Stimulated activated CD4-positive, alpha-beta T cell treated with anti-CD3 and anti-CD28 coated beads, Interleukin-12 subunit alpha, Interleukin-12 subunit beta, amount 100 ng/mL, for 48 hours (primary cell): ENCODE measurements around the gene GTPBP4.

Experiments used
- DNase-seq, 3 donors: peaks; one replicate each; pipeline ENCODE4 v3.0.0-alpha.2; 2020; ENCODE audit warnings: low read depth in 2 of 3, low spot score in 1 of 3

GTPBP4 gene

DNA sequence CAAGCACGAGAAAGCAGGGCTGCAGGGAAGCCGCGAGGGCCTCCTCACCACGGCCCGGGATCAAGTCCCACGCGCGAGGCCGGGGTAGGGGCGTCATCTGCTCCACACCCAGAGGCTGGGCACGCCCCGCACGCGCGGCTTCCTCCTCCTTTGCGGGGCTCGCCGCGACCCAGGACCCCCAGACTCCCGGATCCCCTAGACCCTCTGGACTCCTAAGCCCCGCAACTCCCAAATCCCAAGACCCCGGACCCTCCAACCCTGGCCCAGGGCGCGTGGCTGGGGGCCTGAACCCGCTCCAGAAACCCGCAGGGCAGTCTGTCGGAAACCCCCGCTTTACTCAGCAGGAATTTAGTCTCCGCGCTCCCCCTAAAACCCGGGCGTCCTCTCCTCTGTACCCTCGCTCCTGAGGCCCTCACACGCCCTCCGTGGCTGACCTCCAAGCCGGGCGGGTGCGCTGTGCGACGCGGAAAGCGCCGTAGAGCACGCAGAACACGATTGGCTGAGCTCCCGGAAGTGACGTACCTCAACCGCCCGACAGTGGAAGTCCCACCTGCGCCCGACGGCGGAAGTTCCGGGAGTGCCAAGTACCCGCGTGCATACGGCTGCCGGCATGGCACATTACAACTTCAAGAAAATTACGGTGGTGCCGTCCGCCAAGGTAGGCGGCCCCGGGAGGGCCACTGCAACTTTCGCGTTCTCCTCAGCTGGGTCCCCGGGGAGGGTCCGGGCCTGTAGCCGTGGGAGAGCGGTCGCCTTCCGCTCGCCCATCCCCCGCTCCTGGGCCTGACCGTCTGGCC is at the start of gene GTPBP4:
Gene GTPBP4, plus strand, starts transcription at position 565 of the 797 bp plus-strand sequence. Its CDS starts 46 bp downstream, at position 611.
- DNase-seq, result peak; percentile 93 to 97 (median 96)

DNA sequence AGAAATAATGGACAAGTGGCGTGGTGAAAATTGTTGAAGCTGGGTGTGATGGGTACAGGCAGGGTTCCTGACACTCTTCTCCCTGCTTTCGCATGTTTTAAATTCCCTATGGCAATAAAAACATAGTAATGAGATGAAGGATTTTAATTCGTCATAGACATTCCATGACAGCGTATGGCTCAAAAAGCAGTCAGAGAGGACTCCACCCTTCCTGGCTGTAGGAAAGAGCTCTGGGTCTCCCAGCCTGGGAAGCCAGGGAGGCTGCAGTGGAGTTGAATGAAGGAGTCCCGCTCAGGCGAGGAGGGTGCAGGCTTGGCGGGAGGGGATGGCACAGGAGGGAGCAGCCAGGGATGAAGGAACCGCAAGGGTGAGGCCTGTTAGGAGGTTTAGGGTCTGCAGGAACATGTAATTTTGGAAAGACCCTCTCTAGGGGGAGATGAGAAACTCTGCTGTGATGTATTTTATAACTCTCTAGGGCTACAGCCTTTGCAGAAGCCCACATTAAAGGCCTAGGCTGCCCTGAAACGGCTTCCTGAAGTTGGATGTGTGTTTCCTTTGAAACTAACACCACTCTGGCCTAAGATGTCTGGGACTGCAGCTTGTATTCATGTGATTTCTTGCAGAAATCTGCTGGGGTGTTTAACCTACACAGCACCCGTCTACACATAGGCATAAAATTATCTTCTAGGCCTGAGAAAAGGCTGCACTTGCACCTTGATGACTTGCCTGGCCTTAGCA is 49.1 kb upstream of the GTPBP4 start:
- no peak for DNase-seq

DNA sequence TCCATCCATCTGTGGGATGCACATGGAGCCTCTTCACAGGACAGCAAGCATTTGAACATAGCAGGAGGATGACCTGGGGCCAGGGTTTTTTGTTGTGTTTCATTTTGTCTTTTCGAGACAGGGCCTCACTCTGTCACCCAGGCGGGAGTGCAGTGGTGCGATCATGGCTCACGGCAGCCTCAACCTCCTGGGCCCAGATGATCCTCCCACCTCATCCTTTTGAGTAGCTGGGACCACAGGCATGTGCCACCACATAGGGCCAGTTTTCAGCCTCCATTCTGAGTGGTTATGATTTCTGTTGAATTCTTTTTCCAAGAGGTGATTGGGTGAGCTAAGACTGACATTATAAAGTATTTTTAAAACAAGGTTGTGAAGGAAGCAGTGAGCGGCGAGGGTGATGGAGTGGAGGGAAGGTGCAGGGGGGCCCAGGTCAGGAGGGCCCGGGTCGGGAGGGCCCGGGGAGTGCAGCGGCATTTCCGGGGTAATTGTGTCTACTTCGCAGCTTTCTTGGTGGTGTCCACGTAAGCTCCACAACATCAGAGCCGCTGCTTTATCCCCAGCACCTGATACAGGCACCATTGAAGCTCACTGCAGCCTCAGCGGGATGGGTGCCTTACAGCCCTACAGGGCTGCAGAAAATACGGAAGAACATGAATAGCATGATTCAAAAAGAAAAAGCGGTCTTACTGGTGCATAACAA is 44.8 kb upstream of the GTPBP4 start:
- DNase-seq, result no peak

DNA sequence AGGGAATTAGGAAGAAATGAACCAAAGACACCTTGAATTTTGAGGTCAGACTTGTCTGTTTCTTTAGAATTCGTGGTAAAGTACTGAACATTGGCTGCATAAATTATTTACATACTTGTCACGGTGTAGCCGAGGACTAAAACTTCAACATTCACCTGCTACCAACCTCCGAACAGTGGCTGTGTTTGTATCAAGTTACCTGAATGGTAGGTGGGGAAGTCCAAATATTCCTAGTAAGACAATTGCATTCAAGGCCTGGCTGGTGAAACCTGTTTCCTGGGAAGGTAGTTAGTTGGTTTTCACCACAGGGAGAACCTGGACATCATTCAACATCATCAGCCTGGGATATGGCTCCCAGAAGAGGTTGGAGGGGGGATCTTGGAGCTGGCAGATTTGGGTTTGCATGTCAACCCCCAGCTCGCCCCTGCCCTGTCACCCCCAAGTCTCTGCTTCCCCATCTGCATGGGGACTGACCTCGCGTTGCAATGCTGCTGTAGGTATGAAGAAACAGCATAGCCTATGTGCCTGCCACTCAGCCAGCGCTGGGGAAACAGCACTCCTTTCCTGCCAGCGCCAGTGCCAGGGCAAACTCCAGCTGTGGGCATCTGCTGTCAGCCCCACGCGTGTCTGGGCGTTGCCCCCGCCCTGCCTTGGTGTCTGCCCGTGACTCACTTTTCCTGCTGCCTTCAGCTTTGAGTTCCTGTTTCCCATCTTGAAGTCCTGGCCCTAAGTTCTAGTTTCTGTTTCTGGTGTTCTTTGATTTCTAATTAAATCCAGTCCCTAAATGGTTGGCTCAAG is 44.0 kb upstream of the GTPBP4 start:
- peak in 1 of 3 donors; percentile 9 for DNase-seq

DNA sequence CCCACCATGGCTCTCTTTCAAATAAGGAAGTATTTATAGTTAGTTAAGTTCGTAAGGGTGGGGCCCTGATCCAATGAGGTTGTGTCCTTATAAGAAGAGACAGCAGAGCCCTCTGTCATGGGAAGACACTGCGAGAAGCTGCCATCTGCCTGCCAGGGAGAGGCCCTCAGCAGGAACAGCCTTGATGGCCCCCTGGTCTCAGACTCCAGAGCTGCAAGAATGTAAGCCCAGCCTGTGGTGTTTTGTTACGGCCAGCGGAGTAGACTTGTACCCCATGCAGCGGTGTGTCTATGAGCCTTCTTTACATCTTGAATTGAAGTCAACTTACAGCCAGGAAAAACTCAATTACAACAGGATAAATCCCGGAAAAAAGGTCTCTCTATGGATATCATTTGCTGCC is 42.5 kb upstream of the GTPBP4 start:
- DNase-seq, result no peak

DNA sequence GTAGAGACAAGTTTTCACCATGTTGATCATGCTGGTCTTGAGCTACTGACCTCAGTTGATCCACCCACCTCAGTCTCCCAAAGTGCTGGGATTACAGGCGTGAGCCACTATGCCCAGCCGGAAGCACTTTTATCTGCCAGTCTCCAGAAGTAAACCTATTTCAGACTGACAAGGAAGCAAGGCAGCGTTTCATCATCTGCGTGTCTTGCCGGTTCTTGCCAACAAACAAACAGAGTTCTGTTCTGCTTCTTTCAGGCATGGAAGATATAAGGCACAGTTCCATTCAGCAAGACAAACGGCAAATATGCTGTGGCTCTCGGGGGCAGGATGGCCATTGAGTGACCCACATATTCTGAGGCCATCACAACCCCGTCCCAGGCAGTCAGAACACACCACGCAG is 41.2 kb upstream of the GTPBP4 start:
- DNase-seq, result no peak

DNA sequence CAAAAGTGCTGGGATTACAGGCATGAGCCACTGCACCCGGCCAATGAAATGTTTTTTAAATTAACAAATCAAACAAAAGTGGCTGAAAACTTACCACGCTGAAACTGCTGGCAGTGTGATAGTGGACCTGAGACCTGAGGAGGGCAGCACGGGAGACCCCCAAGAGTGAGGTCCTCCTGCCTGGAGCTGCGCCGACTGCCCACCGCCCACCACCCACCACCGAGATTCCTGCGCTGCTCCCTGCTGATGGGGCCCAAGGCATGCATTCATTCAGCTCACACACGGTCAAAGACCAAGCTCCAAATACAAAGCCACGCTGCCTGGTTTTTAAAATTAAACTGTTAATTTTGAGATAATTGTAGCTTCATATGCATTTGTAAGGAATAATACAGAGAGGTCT is 40.4 kb upstream of the GTPBP4 start:
- DNase-seq, result no peak

DNA sequence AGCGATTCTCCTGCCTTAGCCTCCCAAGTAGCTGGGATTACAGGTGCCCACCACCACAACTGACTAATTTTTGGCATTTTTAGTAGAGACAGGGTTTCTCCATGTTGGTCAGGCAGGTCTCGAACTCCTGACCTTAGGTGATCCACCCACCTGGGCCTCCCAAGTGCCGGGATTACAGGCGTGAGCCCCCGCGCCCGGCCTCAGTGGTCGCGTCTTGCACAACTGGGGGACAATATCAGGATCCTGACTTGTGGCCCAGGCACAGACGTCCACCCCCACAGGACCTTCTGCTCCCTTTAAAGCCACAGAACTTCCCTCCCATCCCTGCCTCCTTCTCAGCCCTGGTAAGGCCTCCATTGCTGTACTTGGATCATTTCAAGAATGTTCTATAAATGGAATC is 39.9 kb upstream of the GTPBP4 start:
- no peak for DNase-seq

DNA sequence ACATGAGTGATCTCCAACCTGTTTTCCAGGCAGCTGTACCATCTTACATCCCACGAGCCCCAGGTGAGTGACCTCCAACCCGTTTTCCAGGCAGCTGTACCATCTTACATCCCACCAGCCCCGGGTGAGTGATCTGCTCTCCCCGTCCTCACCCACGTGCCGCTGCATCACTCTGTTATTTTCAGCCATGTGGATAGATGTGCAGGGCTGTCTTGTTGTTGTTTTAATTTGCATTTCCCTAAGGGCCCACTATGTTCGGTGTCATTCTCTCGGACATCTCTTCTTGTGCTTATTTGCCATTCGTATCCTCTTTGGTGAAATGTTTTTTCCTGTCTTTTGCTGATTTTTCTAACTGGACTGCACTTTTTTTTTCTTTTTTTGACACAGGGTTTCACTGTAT is 38.8 kb upstream of the GTPBP4 start:
- no peak for DNase-seq

DNA sequence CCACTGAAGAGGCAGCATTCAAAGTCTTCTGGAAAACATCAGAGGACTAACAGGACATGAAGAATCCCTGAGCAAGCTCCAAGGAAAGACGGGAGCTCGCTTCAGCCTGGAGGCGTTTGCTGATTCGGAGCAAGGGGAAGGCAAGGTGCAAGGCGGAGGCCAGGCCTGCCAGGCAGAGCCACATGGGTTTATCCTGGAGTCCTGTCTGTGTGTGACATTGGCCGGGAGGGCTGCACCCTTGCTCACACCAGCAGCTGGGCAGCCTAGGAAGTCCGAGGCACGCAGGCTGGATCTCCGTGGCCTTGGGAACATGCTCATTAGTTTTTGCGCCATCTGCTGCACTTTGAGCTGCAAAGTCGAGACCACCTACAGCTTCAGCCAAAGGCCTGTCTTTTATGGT is 34.4 kb upstream of the GTPBP4 start:
- no peak for DNase-seq

DNA sequence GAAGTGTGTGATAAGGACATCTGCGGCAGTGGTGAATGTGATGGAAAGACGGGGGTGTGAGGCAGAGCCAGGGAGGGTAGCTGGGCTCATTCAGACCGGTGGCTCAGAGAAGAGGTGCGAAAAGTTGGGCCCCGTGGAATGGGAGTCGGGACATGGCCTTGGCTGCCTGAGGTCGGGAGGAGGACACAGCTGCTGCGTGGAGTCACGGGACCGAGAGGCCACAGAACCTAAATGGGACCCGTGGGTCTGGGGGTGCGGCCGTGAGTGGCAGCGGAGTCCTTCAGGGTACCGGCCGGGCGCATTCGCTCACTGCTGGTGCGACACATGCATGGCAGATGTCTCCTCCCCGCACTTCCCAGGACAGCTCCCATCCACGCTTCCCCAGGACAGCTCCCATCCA is 33.8 kb upstream of the GTPBP4 start:
- DNase-seq, result no peak

DNA sequence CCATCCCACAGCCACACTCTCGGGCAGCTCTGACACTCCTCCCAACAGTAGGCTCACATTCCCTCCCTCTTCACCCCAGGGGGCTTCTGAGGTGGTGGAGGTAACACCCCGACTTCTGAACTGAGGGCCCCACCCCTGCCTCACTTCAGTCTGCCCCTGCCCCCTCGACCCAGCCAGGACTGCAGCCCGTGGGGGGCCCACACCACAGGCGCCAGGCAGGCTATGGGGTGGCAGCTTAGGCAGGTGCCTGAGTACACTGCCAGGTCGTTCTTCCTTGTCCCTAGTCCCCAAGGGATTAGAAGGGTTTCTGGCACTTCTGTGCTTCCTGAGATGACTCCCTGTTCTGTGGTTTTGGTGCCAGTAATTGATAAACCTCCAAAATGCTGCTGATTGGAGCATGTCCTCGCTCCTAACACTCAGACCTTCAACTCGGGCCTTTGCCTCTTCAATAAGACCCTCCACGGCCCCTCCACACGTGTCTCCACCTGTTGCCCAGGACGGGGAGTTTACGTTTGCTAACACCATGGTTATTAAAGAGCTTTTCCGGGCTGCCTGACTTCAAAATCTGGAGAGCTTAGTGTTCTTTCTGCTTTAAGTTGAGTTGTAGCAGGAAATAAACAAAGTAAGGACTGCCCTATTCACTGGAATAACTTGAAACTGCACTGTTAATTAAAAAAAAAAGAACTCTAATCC is 33.0 kb upstream of the GTPBP4 start:
- no peak for DNase-seq

DNA sequence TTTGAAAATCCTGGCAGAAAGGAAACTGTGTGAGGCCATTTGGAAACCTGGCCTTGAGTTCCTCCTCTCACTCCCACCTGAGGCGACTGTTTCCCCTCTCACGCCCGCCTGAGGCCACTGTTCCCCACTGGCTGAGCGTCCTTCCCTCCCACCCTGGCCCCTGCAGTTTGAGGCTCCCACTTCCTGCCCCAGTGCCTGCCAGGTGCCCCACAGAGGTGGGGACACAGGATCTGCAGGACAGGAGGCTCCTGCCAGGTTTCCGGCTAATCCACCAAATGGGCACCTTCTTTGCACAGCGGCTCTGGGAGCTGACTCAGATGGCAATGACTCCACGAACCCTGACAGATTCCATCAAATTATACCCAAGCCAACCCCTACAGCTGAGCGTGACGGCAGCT is 32.4 kb upstream of the GTPBP4 start:
- no peak for DNase-seq

DNA sequence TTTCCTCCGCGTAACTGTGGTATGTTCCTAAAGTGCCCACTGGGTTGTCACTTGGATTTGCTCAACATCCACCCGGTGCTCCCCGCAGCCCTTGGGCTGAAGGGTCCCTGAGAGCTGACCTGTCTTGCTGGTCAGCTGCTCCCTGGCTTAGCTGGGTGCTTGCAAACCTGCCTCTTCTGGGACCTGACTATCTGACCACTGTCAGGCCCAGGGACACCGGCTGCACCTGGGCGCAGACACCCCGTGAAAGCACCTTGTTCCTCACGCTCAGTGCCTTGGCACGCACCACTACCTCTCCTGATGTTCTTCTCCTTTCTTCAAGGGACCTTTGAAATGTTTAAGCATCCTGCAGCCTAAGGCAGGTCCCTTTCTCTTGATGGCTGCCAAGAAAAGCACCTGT is 30.1 kb upstream of the GTPBP4 start:
- no peak for DNase-seq

DNA sequence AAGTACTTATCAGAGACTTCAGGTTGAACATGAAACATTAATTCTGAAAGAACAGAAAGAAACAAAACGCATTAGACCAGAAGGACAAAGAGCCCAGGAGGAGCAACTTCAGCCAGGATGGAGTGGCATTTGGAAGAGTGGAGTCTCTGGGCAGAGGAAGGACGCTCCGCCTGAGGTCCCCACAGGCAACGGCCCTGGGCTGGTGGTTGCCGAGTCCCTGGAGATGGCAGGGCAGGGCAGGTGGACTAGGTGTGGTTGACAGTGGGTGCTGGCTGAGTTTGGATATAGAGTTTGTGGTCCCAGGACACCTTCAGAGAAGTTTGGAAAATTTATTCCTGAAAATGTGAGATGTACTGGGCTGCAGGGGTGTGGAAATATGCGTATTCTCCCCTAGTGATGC is 29.4 kb upstream of the GTPBP4 start:
- DNase-seq, result no peak

DNA sequence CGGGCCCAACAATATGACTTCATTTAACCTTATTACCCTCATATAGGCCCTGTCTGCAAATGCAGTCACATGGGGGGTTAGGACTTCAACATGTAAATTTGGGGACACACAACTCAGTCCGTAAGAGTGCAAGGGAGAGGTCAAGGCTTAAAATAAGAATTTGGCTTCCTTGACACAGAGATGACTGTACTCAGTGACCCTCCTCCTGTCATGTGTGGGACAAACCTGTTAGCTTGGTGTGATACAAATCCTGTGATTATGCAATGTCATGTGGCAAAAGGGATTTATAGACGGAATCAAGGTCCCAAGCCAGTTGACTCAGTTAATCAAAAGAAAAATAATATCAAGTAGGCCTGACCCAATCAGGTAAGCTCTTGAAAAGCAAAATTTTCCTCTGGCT is 25.9 kb upstream of the GTPBP4 start:
- DNase-seq, result no peak

DNA sequence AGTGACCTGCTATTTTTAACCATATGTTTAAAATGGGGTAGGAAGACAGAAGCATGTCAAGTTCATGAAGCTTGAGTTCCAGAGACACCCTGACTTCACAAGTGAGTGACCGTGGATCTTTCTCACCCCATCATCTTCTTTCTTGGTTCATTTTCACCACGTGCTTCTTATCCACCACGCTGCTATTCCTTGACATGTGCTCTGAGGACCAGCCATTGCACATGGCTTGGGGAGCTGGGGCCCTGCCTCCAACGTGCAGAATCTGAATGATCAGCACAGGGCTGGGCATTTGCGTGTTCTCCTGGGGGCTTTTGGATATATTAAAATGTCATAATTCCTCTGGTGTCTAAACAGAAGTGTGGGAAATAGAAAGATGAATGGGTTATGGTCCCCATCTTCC is 25.0 kb upstream of the GTPBP4 start:
- DNase-seq, result no peak

DNA sequence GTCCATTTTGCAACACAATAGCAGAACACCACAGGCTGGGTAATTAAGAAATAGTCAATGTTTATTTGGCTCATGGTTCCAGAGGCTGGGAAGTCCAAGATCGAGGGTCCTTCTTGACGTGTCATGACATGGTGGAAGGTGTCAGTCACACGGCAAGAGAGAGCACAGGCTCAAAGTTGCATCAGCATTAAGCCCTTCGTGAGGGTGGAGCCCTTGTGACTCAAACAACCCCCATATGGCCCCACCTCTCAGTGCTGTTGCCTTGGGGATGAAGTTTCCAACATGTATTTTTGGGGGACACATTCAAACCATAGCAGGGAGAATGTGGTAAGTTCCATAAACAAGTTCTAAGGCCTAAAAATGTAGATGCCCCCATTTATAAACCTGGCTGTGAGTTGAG is 24.6 kb upstream of the GTPBP4 start:
- no peak for DNase-seq

DNA sequence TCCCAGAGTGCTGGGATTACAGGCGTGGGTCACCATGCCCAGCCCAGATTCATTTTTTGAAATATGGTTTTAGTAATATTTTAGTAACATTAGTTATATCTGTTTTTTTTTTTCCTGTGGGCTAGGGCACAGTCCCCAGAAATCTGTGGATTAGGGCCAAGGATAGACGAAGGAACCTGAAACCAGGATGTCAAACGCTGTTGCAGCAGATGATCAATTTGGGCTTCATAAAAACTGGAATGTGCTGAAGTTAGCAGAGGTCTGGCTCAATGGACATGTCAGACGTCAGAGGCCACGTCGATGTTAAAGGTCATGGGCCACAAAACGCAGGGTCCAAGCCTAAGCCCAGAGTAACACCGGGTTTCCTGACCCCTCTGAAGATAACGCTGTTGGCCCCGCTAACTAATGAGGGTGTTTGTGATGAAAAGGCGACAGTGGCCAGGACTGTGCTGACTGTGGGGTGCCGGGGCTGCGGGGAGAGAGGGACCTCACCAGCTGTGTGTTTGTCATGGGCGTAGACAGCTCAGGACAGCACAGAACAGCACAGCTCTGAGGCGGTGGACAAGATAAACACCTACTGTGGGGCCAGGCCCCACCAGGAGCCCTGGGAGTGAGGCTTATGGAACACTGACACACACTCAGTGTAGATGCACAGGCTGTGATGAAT is 23.8 kb upstream of the GTPBP4 start:
- no peak for DNase-seq

DNA sequence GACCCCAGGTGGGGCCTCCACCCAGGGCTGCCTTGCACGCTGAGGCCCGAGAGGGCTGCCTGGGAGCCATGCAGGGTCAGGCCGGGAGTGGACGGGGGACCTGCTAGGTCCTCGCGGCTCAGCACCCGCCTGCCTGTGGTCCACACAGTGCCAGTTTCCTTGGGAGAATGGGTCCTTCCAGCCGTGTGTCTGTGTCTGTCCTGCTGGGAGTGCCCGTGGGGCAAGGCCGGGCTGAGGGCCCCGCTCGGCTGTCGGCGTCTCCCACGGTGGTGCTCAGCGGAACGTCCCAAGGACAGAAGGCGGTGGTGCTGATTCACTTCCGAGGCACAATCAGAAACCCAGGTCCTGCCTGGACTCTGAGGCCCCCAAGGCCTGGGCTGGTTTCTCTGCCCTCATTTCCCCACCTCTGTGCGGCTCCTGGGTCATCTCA is 23.2 kb upstream of the GTPBP4 start:
- no peak for DNase-seq
